Endodermal cell (in vitro differentiated cells): Measurements from ENCODE around the gene CD247. TPM values are rescaled to one million over a fixed set of nuclear protein-coding genes. Genes with fewer than 3 reads are reported as not detected.

Source experiments
- DNase-seq: peaks from one replicate; pipeline ENCODE4 v3.0.0-alpha.2; 2017
- H3K27ac ChIP-seq: 2 replicates; pipeline ENCODE4 v1.5.1; 2013; ENCODE audit warnings: mild to moderate bottlenecking, low read depth, low read length, moderate library complexity
- H3K27me3 ChIP-seq: 2 replicates; pipeline ENCODE4 v1.6.1; 2013; ENCODE audit warnings: mild to moderate bottlenecking, low read length, moderate library complexity; ENCODE audit not compliant: insufficient read depth, control insufficient read depth, poor library complexity, severe bottlenecking
- H3K36me3 ChIP-seq: 2 replicates; pipeline ENCODE4 v1.7.0; 2013; ENCODE audit warnings: mild to moderate bottlenecking, low read length, moderate library complexity; ENCODE audit not compliant: control insufficient read depth, insufficient read depth
- H3K4me1 ChIP-seq: one replicate; pipeline ENCODE4 v1.7.0; 2013; ENCODE audit warnings: low read length; ENCODE audit not compliant: control insufficient read depth, insufficient read depth
- H3K4me3 ChIP-seq: 2 replicates; pipeline ENCODE4 v1.5.1; 2013; ENCODE audit warnings: mild to moderate bottlenecking, low read length, moderate library complexity
- H3K9ac ChIP-seq: 2 replicates; pipeline ENCODE4 v1.6.1; 2013; ENCODE audit warnings: mild to moderate bottlenecking, low read length, moderate library complexity; ENCODE audit not compliant: poor library complexity, severe bottlenecking; ENCODE audit errors: extremely low read depth
- H3K9me3 ChIP-seq: 2 replicates; pipeline ENCODE4 v1.6.1; 2013; ENCODE audit warnings: mild to moderate bottlenecking, low read length, moderate library complexity; ENCODE audit not compliant: control insufficient read depth
- H3K27ac Mint-ChIP-seq: 2 replicates; pipeline ENCODE4 v1.8.0; 2020; ENCODE audit warnings: mixed read lengths
- H3K27me3 Mint-ChIP-seq: 2 replicates; pipeline ENCODE4 v1.8.0; 2021; ENCODE audit warnings: mild to moderate bottlenecking, mixed read lengths; ENCODE audit not compliant: insufficient read depth
- H3K36me3 Mint-ChIP-seq: 2 replicates; pipeline ENCODE4 v1.8.0; 2020; ENCODE audit warnings: low read depth, mixed read lengths
- H3K4me1 Mint-ChIP-seq: 2 replicates; pipeline ENCODE4 v1.8.0; 2020; ENCODE audit warnings: mixed read lengths
- H3K4me3 Mint-ChIP-seq: 2 replicates; pipeline ENCODE4 v1.8.0; 2020; ENCODE audit warnings: mild to moderate bottlenecking, moderate library complexity, mixed read lengths
- H3K9me3 Mint-ChIP-seq: 2 replicates; pipeline ENCODE4 v1.8.0; 2020; ENCODE audit warnings: mild to moderate bottlenecking, mixed read lengths
- CTCF ChIP-seq: fragments of 200-600 bp; sonication (generic); conservative IDR thresholded peaks from 2 replicates; pipeline ENCODE4 v1.5.0; 2021; ENCODE audit warnings: antibody characterized with exemption, mild to moderate bottlenecking
- WGBS, 2 experiments: methylation state at CpG; one replicate each; pipeline versions ENCODE4 v1.1.5 to v1.1.7; 2013; ENCODE audit warnings: missing lambda C conversion rate in 2 of 2, mixed read lengths in 1 of 2; ENCODE audit not compliant: insufficient coverage in 1 of 2, insufficient read length in 1 of 2; 5-methylcytosine and 5-hydroxymethylcytosine counted together
- total RNA-seq, 2 donors: library from RNA; stranded (reverse); fragmentation: NEBNext Ultra II Directional in 1 of 2; extraction: Animal tissue kit (Norgen Biotek cat#: 25700) in 1 of 2; gene quantifications; 2 replicates in 1 of 2; 3 replicates in 1 of 2; pipeline ENCODE4 v1.2.1, GENCODE V29; 2021

The CD247 gene
- total RNA-seq, 2 donors from 2014 or later = 0.46 to 0.55 TPM

- Mint-ChIP-seq H3K27ac (no peak overlapping the region), H3K27me3 (no peaks in the 10 kb centered on the region), H3K9me3 (no peaks in the 10 kb centered on the region), H3K4me3 (no peak overlapping the region), H3K36me3 (peaks cover 37% of the 10 kb centered on the region), H3K4me1 (no peaks in the 10 kb centered on the region)
- Histone ChIP-seq H3K4me3 (no peak overlapping the region), H3K9me3 (no peaks in the 10 kb centered on the region), H3K27me3 (no peaks in the 10 kb centered on the region), H3K36me3 (peaks cover 55% of the 10 kb centered on the region), H3K9ac (no peak overlapping the region), H3K27ac (peak overlapping the region; percentile 2), H3K4me1 (no peaks in the 10 kb centered on the region)
- WGBS, 2 experiments = 91 to 95% methylated on average over 4 of the region's 4 CpGs
- no peak for TF ChIP-seq CTCF
- DNase-seq = no peak
Measured at GRCh38 chr1:167404161-167404888, 114.0 kb downstream of the CD247 start.

GRCh38 chr1:167401260-167401873, 117.0 kb downstream of the CD247 start:
- peaks cover 54% of the 10 kb centered on the region for H3K36me3 Mint-ChIP-seq
- WGBS, 2 experiments = 70 to 81% methylated on average over 6 to 8 of the region's 8 CpGs
- H3K4me3 Mint-ChIP-seq = no peak overlapping the region

GRCh38 chr1:167400359-167400953, 117.9 kb downstream of the CD247 start:
- Mint-ChIP-seq H3K4me3 (no peak overlapping the region), H3K27ac (no peak overlapping the region), H3K9me3 (no peaks in the 10 kb centered on the region), H3K27me3 (no peaks in the 10 kb centered on the region), H3K4me1 (no peaks in the 10 kb centered on the region), H3K36me3 (peaks cover 53% of the 10 kb centered on the region)
- H3K9me3 ChIP-seq = no peaks in the 10 kb centered on the region
- WGBS, 2 experiments = 89 to 95% methylated on average over 1 to 2 of the region's 2 CpGs
- no peaks in the 10 kb centered on the region for H3K27me3 ChIP-seq
- H3K9ac ChIP-seq = no peak overlapping the region
- H3K36me3 ChIP-seq = peaks cover 64% of the 10 kb centered on the region
- no peak overlapping the region for H3K27ac ChIP-seq
- no peak for TF ChIP-seq CTCF
- DNase-seq = no peak
- H3K4me1 ChIP-seq = no peaks in the 10 kb centered on the region
- H3K4me3 ChIP-seq = no peak overlapping the region

More at GRCh38 chr1:167401260-167401873, 117.0 kb downstream of the CD247 start:
- no peaks in the 10 kb centered on the region for H3K9me3 ChIP-seq
- H3K9me3 Mint-ChIP-seq = no peaks in the 10 kb centered on the region
- no peak overlapping the region for H3K27ac ChIP-seq
- H3K4me1 ChIP-seq = no peaks in the 10 kb centered on the region
- no peak overlapping the region for H3K27ac Mint-ChIP-seq
- no peak overlapping the region for H3K9ac ChIP-seq
- no peaks in the 10 kb centered on the region for H3K27me3 Mint-ChIP-seq
- H3K27me3 ChIP-seq = no peaks in the 10 kb centered on the region
- no peaks in the 10 kb centered on the region for H3K4me1 Mint-ChIP-seq
- peaks cover 67% of the 10 kb centered on the region for H3K36me3 ChIP-seq
- no peak overlapping the region for H3K4me3 ChIP-seq
- peak; percentile 79 for DNase-seq
- peak; percentile 83 for TF ChIP-seq CTCF
